GM23338 (cell line): ENCODE data around the gene RASSF10. TPM values are rescaled to one million over a fixed set of nuclear protein-coding genes. Genes with fewer than 3 reads are reported as not detected.

ENCODE experiments used
- ATAC-seq: fragments of 200-7000 bp; cut with Tn5 transposase; 3 replicates; pipeline ENCODE4 v1.9.1; 2020
- DNase-seq: peaks from one replicate; pipeline ENCODE4 v3.0.0-alpha.2; 2015; ENCODE audit warnings: low spot score
- H2AFZ ChIP-seq: fragments of 200-600 bp; sonication (generic); 2 replicates; pipeline ENCODE4 v1.8.0; 2016; ENCODE audit warnings: antibody characterized with exemption, mild to moderate bottlenecking, moderate library complexity
- H3F3A ChIP-seq: fragments of 200-600 bp; sonication (generic); replicated peaks from 2 replicates; pipeline ENCODE4 v1.8.0; 2017; ENCODE audit warnings: antibody characterized with exemption, mixed run types, low read depth
- H3K27ac ChIP-seq: fragments of 200-600 bp; sonication (generic); 2 replicates; pipeline ENCODE4 v1.6.1; 2016; ENCODE audit warnings: low read depth
- H3K27me3 ChIP-seq: fragments of 200-600 bp; sonication (generic); 2 replicates; pipeline ENCODE4 v1.8.0; 2016; ENCODE audit warnings: mild to moderate bottlenecking, mixed run types, moderate library complexity; ENCODE audit not compliant: insufficient read depth
- H3K36me3 ChIP-seq: fragments of 200-600 bp; sonication (generic); 2 replicates; pipeline ENCODE4 v1.8.0; 2016; ENCODE audit warnings: mild to moderate bottlenecking; ENCODE audit not compliant: insufficient read depth
- H3K4me1 ChIP-seq: fragments of 200-600 bp; sonication (generic); 2 replicates; pipeline ENCODE4 v1.8.0; 2016; ENCODE audit warnings: mild to moderate bottlenecking, moderate library complexity; ENCODE audit not compliant: insufficient read depth
- H3K4me2 ChIP-seq: fragments of 200-600 bp; sonication (generic); 2 replicates; pipeline ENCODE4 v1.7.1; 2017; ENCODE audit warnings: mixed run types
- H3K4me3 ChIP-seq: fragments of 200-600 bp; sonication (generic); 2 replicates; pipeline ENCODE4 v1.6.1; 2016; ENCODE audit warnings: mixed run types
- H3K79me2 ChIP-seq: fragments of 200-600 bp; sonication (generic); replicated peaks from 2 replicates; pipeline ENCODE4 v1.8.0; 2017; ENCODE audit warnings: mild to moderate bottlenecking; ENCODE audit not compliant: insufficient read depth
- H3K9me2 ChIP-seq: fragments of 200-600 bp; sonication (generic); 2 replicates; pipeline ENCODE4 v1.8.0; 2017; ENCODE audit not compliant: insufficient read depth
- H4K20me1 ChIP-seq: fragments of 200-600 bp; sonication (generic); replicated peaks from 2 replicates; pipeline ENCODE4 v1.8.0; 2017; ENCODE audit warnings: mild to moderate bottlenecking; ENCODE audit not compliant: insufficient read depth
- H3K27ac Mint-ChIP-seq: 2 replicates; pipeline ENCODE4 v1.8.0; 2020; ENCODE audit warnings: inconsistent platforms, mild to moderate bottlenecking, moderate library complexity, mixed read lengths
- H3K27me3 Mint-ChIP-seq: 3 replicates; pipeline ENCODE4 v1.8.0; 2022; ENCODE audit warnings: low read depth, mild to moderate bottlenecking, moderate library complexity, mixed read lengths, inconsistent platforms; ENCODE audit not compliant: insufficient read depth, poor library complexity
- H3K36me3 Mint-ChIP-seq: 3 replicates; pipeline ENCODE4 v1.8.0; 2021; ENCODE audit warnings: low read depth, mild to moderate bottlenecking, inconsistent platforms, moderate library complexity, mixed read lengths
- H3K4me1 Mint-ChIP-seq: 3 replicates; pipeline ENCODE4 v1.8.0; 2020; ENCODE audit warnings: mild to moderate bottlenecking, inconsistent platforms, mixed read lengths
- H3K4me3 Mint-ChIP-seq: 3 replicates; pipeline ENCODE4 v1.8.0; 2021; ENCODE audit warnings: moderate library complexity, mild to moderate bottlenecking, inconsistent platforms, mixed read lengths
- H3K9me3 Mint-ChIP-seq: 3 replicates; pipeline ENCODE4 v1.8.0; 2020; ENCODE audit warnings: moderate library complexity, mild to moderate bottlenecking, inconsistent platforms, mixed read lengths
- EZH2 ChIP-seq: fragments of 200-600 bp; sonication (generic); IDR thresholded peaks from one replicate; pipeline ENCODE4 v1.8.0; 2017; ENCODE audit warnings: antibody characterized with exemption, mild to moderate bottlenecking, low read depth; ENCODE audit not compliant: unreplicated experiment
- POLR2AphosphoS5 ChIP-seq: IDR thresholded peaks from 2 replicates; pipeline ENCODE4 v1.6.1; 2016; ENCODE audit warnings: antibody characterized with exemption, low read depth
- STAT1 ChIP-seq: IDR thresholded peaks from one replicate; pipeline ENCODE4 v1.6.1; 2016; ENCODE audit warnings: antibody characterized with exemption; ENCODE audit not compliant: unreplicated experiment
- ZNF331 ChIP-seq: fragments of 250-450 bp; sonication (Bioruptor Pico); IDR thresholded peaks from 2 replicates; pipeline ENCODE4 v1.5.0; 2020; ENCODE audit warnings: low read depth, mild to moderate bottlenecking, moderate library complexity
- polyA plus RNA-seq: library from polyadenylated mRNA; unstranded; fragments of >200 nt; fragmentation: Nextera tagmentation; extraction: Ambion mirVana; gene quantifications from 2 replicates; pipeline ENCODE4 v1.2.1, GENCODE V29; 2016
- total RNA-seq: library from RNA; depleted of rRNA; stranded (reverse); fragments of >200 nt; shearing (Covaris generic); gene quantifications from 2 replicates; pipeline ENCODE4 v1.2.3, GENCODE V29; 2014
- TF ChIP-seq, protein P1 (sequence below): fragments of 250-450 bp; sonication (Bioruptor Pico); IDR thresholded peaks from 2 replicates; pipeline ENCODE4 v1.5.0; 2020; ENCODE audit warnings: mild to moderate bottlenecking, moderate library complexity
- TF ChIP-seq, protein P2 (sequence below): IDR thresholded peaks from one replicate; pipeline ENCODE4 v1.6.1; 2018; ENCODE audit warnings: antibody characterized with exemption; ENCODE audit not compliant: unreplicated experiment
- TF ChIP-seq, protein P3 (sequence below): IDR thresholded peaks from 2 replicates; pipeline ENCODE4 v1.6.1; 2016; ENCODE audit warnings: antibody characterized with exemption

Gene RASSF10
- total and polyA plus RNA-seq, 2 experiments from 2014 or later: 0.13 to 1.8 TPM

DNA sequence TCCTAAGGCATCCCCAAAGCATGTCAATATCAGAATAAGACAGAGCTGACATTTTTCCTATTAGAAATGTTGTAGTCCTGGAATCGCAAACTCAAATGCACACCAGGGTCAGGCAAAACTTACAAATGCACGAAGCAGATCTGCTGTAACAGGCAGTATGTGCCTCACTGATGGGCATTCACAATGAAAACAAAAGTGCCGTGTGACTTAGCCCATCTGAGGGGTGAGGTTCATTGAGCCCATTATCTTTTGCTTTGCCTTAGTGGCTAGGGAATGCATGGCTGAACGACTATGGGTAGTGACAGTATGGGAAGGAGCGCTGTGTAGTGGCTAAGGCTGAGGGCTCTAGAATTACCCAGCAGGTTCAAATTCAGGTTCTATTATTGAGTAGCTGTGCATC lies 43.1 kb upstream of the RASSF10 start (continued):
- TF ChIP-seq, protein P1, sequence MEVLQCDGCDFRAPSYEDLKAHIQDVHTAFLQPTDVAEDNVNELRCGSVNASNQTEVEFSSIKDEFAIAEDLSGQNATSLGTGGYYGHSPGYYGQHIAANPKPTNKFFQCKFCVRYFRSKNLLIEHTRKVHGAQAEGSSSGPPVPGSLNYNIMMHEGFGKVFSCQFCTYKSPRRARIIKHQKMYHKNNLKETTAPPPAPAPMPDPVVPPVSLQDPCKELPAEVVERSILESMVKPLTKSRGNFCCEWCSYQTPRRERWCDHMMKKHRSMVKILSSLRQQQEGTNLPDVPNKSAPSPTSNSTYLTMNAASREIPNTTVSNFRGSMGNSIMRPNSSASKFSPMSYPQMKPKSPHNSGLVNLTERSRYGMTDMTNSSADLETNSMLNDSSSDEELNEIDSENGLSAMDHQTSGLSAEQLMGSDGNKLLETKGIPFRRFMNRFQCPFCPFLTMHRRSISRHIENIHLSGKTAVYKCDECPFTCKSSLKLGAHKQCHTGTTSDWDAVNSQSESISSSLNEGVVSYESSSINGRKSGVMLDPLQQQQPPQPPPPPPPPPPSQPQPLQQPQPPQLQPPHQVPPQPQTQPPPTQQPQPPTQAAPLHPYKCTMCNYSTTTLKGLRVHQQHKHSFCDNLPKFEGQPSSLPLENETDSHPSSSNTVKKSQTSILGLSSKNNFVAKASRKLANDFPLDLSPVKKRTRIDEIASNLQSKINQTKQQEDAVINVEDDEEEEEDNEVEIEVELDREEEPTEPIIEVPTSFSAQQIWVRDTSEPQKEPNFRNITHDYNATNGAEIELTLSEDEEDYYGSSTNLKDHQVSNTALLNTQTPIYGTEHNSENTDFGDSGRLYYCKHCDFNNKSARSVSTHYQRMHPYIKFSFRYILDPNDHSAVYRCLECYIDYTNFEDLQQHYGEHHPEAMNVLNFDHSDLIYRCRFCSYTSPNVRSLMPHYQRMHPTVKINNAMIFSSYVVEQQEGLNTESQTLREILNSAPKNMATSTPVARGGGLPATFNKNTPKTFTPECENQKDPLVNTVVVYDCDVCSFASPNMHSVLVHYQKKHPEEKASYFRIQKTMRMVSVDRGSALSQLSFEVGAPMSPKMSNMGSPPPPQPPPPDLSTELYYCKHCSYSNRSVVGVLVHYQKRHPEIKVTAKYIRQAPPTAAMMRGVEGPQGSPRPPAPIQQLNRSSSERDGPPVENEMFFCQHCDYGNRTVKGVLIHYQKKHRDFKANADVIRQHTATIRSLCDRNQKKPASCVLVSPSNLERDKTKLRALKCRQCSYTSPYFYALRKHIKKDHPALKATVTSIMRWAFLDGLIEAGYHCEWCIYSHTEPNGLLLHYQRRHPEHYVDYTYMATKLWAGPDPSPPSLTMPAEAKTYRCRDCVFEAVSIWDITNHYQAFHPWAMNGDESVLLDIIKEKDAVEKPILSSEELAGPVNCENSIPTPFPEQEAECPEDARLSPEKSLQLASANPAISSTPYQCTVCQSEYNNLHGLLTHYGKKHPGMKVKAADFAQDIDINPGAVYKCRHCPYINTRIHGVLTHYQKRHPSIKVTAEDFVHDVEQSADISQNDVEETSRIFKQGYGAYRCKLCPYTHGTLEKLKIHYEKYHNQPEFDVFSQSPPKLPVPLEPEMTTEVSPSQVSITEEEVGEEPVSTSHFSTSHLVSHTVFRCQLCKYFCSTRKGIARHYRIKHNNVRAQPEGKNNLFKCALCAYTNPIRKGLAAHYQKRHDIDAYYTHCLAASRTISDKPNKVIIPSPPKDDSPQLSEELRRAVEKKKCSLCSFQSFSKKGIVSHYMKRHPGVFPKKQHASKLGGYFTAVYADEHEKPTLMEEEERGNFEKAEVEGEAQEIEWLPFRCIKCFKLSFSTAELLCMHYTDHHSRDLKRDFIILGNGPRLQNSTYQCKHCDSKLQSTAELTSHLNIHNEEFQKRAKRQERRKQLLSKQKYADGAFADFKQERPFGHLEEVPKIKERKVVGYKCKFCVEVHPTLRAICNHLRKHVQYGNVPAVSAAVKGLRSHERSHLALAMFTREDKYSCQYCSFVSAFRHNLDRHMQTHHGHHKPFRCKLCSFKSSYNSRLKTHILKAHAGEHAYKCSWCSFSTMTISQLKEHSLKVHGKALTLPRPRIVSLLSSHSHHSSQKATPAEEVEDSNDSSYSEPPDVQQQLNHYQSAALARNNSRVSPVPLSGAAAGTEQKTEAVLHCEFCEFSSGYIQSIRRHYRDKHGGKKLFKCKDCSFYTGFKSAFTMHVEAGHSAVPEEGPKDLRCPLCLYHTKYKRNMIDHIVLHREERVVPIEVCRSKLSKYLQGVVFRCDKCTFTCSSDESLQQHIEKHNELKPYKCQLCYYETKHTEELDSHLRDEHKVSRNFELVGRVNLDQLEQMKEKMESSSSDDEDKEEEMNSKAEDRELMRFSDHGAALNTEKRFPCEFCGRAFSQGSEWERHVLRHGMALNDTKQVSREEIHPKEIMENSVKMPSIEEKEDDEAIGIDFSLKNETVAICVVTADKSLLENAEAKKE: no peak

DNA sequence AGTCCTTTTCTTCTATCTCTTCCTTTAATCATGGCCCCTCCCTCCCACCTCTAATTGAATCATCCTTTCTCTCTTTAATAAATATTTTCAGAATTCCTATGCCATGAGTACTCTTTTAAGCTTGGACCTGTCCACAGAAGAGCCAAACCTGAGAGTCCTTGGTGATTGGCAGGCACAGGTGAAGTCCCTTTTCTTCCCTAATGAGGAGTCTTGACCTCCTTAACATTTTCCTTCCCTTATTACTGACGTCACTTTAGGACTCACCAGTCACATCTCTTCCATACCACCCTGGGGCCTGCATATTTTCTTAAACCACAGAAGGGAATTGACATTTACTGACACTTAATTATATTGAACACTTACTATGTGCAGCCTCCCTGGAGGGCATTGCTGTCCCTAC lies 41.0 kb upstream of the RASSF10 start:
- no peak overlapping the region for H3K4me2 ChIP-seq
- no peaks in the 10 kb centered on the region for H3K79me2 ChIP-seq
- H4K20me1 ChIP-seq: no peaks in the 10 kb centered on the region
- no peaks in the 10 kb centered on the region for H3F3A ChIP-seq
- H3K27ac Mint-ChIP-seq: no peak overlapping the region
- no peak for DNase-seq
- no peaks in the 10 kb centered on the region for H3K9me2 ChIP-seq
- no peaks in the 10 kb centered on the region for H3K9me3 Mint-ChIP-seq
- peaks cover 4% of the 10 kb centered on the region for H3K27me3 Mint-ChIP-seq
- no peaks in the 10 kb centered on the region for H3K36me3 ChIP-seq
- ATAC-seq: no peak
- no peak overlapping the region for H3K27ac ChIP-seq
- no peak overlapping the region for H3K4me3 ChIP-seq
- H3K4me3 Mint-ChIP-seq: no peak overlapping the region
- no peak overlapping the region for H2AFZ ChIP-seq
- no peaks in the 10 kb centered on the region for H3K36me3 Mint-ChIP-seq
- H3K4me1 Mint-ChIP-seq: no peaks in the 10 kb centered on the region; the same call in 2 of the 3 replicates
- no peaks in the 10 kb centered on the region for H3K4me1 ChIP-seq
- H3K27me3 ChIP-seq: no peaks in the 10 kb centered on the region
- no peak for TF ChIP-seq EZH2
- TF ChIP-seq, protein P2, sequence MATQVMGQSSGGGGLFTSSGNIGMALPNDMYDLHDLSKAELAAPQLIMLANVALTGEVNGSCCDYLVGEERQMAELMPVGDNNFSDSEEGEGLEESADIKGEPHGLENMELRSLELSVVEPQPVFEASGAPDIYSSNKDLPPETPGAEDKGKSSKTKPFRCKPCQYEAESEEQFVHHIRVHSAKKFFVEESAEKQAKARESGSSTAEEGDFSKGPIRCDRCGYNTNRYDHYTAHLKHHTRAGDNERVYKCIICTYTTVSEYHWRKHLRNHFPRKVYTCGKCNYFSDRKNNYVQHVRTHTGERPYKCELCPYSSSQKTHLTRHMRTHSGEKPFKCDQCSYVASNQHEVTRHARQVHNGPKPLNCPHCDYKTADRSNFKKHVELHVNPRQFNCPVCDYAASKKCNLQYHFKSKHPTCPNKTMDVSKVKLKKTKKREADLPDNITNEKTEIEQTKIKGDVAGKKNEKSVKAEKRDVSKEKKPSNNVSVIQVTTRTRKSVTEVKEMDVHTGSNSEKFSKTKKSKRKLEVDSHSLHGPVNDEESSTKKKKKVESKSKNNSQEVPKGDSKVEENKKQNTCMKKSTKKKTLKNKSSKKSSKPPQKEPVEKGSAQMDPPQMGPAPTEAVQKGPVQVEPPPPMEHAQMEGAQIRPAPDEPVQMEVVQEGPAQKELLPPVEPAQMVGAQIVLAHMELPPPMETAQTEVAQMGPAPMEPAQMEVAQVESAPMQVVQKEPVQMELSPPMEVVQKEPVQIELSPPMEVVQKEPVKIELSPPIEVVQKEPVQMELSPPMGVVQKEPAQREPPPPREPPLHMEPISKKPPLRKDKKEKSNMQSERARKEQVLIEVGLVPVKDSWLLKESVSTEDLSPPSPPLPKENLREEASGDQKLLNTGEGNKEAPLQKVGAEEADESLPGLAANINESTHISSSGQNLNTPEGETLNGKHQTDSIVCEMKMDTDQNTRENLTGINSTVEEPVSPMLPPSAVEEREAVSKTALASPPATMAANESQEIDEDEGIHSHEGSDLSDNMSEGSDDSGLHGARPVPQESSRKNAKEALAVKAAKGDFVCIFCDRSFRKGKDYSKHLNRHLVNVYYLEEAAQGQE: no peak
- TF ChIP-seq STAT1: no peak
- no peak for TF ChIP-seq ZNF331
- TF ChIP-seq, protein P3, sequence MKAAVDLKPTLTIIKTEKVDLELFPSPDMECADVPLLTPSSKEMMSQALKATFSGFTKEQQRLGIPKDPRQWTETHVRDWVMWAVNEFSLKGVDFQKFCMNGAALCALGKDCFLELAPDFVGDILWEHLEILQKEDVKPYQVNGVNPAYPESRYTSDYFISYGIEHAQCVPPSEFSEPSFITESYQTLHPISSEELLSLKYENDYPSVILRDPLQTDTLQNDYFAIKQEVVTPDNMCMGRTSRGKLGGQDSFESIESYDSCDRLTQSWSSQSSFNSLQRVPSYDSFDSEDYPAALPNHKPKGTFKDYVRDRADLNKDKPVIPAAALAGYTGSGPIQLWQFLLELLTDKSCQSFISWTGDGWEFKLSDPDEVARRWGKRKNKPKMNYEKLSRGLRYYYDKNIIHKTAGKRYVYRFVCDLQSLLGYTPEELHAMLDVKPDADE: no peak
- no peak for TF ChIP-seq POLR2AphosphoS5
